22Rv1 (cell line): Measurements from ENCODE around the gene SPOCK3.

Source experiments
- H3K27ac ChIP-seq: fragments of 450-650 bp; 2 replicates; pipeline ENCODE4 v1.5.1; 2017
- CTCF ChIP-seq: fragments of 450-650 bp; IDR thresholded peaks from 2 replicates; pipeline ENCODE4 v1.5.1; 2017; ENCODE audit warnings: mild to moderate bottlenecking
- ZFX ChIP-seq: fragments of 450-650 bp; IDR thresholded peaks from 2 replicates; pipeline ENCODE4 v1.6.1; 2017; ENCODE audit warnings: antibody characterized with exemption, borderline replicate concordance

The SPOCK3 gene

GRCh38 chr4:166836865-166837264 lies 397.4 kb downstream of the SPOCK3 start:
- TF ChIP-seq ZFX (no peak), CTCF (no peak)

GRCh38 chr4:166827629-166828028 lies 406.7 kb downstream of the SPOCK3 start:
- no peak for TF ChIP-seq CTCF
- no peak for TF ChIP-seq ZFX
- H3K27ac ChIP-seq: no peak overlapping the region

More at GRCh38 chr4:166836865-166837264, 397.4 kb downstream of the SPOCK3 start:
- no peak overlapping the region for H3K27ac ChIP-seq

GRCh38 chr4:166827167-166827566 lies 407.1 kb downstream of the SPOCK3 start:
- no peak overlapping the region for H3K27ac ChIP-seq
- TF ChIP-seq ZFX: no peak
- TF ChIP-seq CTCF: no peak

GRCh38 chr4:166823848-166824247 lies 410.4 kb downstream of the SPOCK3 start:
- no peak for TF ChIP-seq CTCF
- TF ChIP-seq ZFX: no peak
- no peak overlapping the region for H3K27ac ChIP-seq

- H3K27ac ChIP-seq: no peak overlapping the region
- TF ChIP-seq CTCF (no peak), ZFX (no peak)
Observed at GRCh38 chr4:166823126-166823525, 411.2 kb downstream of the SPOCK3 start.

- H3K27ac ChIP-seq: no peak overlapping the region
- no peak for TF ChIP-seq CTCF
- no peak for TF ChIP-seq ZFX
Observed at GRCh38 chr4:166822386-166822785, 411.9 kb downstream of the SPOCK3 start.

GRCh38 chr4:166816890-166817289 lies 417.4 kb downstream of the SPOCK3 start:
- TF ChIP-seq ZFX: no peak
- no peak for TF ChIP-seq CTCF

More at GRCh38 chr4:166816890-166817289, 417.4 kb downstream of the SPOCK3 start:
- H3K27ac ChIP-seq: no peak overlapping the region
